Measurements from ENCODE around the gene SMIM12.

Gene SMIM12

GRCh38 chr1:34850382-34850781 is 9.2 kb downstream of the SMIM12 start:
- H3K4me3 ChIP-seq (replicated peaks; ENCODE audit: low read depth, low read length), result no peak overlapping the region
- no peak for DNase-seq (ENCODE audit: extremely low read depth, low read depth)
- TF ChIP-seq CTCF (IDR thresholded peaks at IDR 0.05; ENCODE audit: low read depth, low read length, missing control alignments), result no peak

- no peak for DNase-seq (ENCODE audit: extremely low read depth, low read depth)
- TF ChIP-seq CTCF (IDR thresholded peaks at IDR 0.05; ENCODE audit: low read depth, low read length, missing control alignments), result no peak
Measured at GRCh38 chr1:34847094-34847493, 12.5 kb downstream of the SMIM12 start.

GRCh38 chr1:34846265-34846664 is 13.3 kb downstream of the SMIM12 start:
- no peak for TF ChIP-seq CTCF (IDR thresholded peaks at IDR 0.05; ENCODE audit: low read depth, low read length, missing control alignments)
- DNase-seq (ENCODE audit: extremely low read depth, low read depth), result no peak
- H3K4me3 ChIP-seq (replicated peaks; ENCODE audit: low read depth, low read length), result no peak overlapping the region

More at GRCh38 chr1:34847094-34847493, 12.5 kb downstream of the SMIM12 start:
- no peak overlapping the region for H3K4me3 ChIP-seq (replicated peaks; ENCODE audit: low read depth, low read length)

GRCh38 chr1:34845131-34845901 is 14.2 kb downstream of the SMIM12 start:
- H3K4me3 ChIP-seq (replicated peaks; ENCODE audit: low read depth, low read length), result no peak overlapping the region
- no peak for DNase-seq (ENCODE audit: extremely low read depth, low read depth)
- no peak for TF ChIP-seq CTCF (IDR thresholded peaks at IDR 0.05; ENCODE audit: low read depth, low read length, missing control alignments)

- H3K4me3 ChIP-seq (replicated peaks; ENCODE audit: low read depth, low read length), result no peak overlapping the region
- TF ChIP-seq CTCF (IDR thresholded peaks at IDR 0.05; ENCODE audit: low read depth, low read length, missing control alignments), result no peak
- no peak for DNase-seq (ENCODE audit: extremely low read depth, low read depth)
Measured at GRCh38 chr1:34844252-34844634, 15.3 kb downstream of the SMIM12 start.

- H3K4me3 ChIP-seq (replicated peaks; ENCODE audit: low read depth, low read length), result no peak overlapping the region
- DNase-seq (ENCODE audit: extremely low read depth, low read depth), result no peak
- no peak for TF ChIP-seq CTCF (IDR thresholded peaks at IDR 0.05; ENCODE audit: low read depth, low read length, missing control alignments)
Measured at GRCh38 chr1:34843392-34844251, 15.9 kb downstream of the SMIM12 start.

Measured in HFF-Myc (cell line).